ENCODE data around the gene CMIP. TPM values are rescaled to one million over a fixed set of nuclear protein-coding genes. Genes with fewer than 3 reads are reported as not detected.

Gene CMIP
- total RNA-seq, 5 donors from 2014 or later (not counting 1 experiment from before 2014, with no cell fraction given), result 39.8 to 55.9 (median 42.6) TPM

DNA sequence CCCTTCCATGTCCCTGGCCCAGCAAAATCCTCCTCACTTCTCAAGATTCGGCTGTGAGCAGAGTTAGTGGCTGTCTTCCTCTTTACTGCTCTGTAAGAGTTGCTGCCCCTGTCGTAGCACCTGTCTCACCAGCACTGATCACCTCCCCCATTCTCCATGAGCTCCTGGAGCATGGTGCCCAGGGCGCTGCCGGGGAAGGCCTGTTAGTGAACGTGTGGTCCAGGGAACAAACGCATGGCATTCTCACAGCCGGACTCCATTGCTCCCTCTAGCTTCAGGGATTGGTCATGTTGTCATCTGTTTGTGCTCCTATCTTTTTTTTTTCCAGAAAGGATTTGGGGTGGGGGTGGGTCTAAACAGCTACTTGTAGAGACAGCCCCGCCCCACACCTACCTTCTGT, 141.2 kb downstream of the CMIP start:
- Mint-ChIP-seq H3K4me1 (peaks cover 14 to 34% (median 28%) of the 10 kb centered on the region in 3 donors), H3K4me3 (no peak overlapping the region), H3K9me3 (no peaks in the 10 kb centered on the region), H3K27me3 (no peaks in the 10 kb centered on the region), H3K36me3 (peaks cover 31% of the 10 kb centered on the region), H3K27ac (no peak overlapping the region)
- ATAC-seq (replicated peaks in 1 of 4), result no peak
- no peaks in the 10 kb centered on the region for H3K27me3 ChIP-seq (replicated peaks in 1 of 2; ENCODE audit: control insufficient read depth in 2 of 2, extremely low read depth in 1 of 2, insufficient read depth in 2 of 2, low read length in 1 of 2)
- CTCF ChIA-PET, result no interaction called here
- peaks cover 0 to 5% of the 10 kb centered on the region in 2 donors for H3K36me3 ChIP-seq (ENCODE audit: control insufficient read depth in 2 of 2, extremely low read depth in 1 of 2, insufficient read depth in 1 of 2, low read length in 1 of 2)
- H3K27ac ChIP-seq (ENCODE audit: low read length), result no peak overlapping the region
- 100% methylated on average over 2 of the region's 8 CpGs for WGBS (ENCODE audit: insufficient coverage)
- H3K4me1 ChIP-seq (ENCODE audit: control insufficient read depth in 1 of 2, extremely low read depth in 1 of 2, insufficient read depth in 2 of 2, low read length in 2 of 2), result peaks cover 0 to 6% of the 10 kb centered on the region in 2 experiments
- H3K4me3 ChIP-seq (ENCODE audit: control insufficient read depth in 1 of 2, extremely low read depth in 1 of 2, low read length in 1 of 2), result no peak overlapping the region
- POLR2A ChIA-PET, result interaction anchor here in 1 of 2 donors (0.6 kb wide), 1 partner anchor 611 kb away, joined by 13 read pairs; no protein-coding TSS in a partner anchor
- no peaks in the 10 kb centered on the region for H3K9me3 ChIP-seq
- DNase-seq, result no peak

DNA sequence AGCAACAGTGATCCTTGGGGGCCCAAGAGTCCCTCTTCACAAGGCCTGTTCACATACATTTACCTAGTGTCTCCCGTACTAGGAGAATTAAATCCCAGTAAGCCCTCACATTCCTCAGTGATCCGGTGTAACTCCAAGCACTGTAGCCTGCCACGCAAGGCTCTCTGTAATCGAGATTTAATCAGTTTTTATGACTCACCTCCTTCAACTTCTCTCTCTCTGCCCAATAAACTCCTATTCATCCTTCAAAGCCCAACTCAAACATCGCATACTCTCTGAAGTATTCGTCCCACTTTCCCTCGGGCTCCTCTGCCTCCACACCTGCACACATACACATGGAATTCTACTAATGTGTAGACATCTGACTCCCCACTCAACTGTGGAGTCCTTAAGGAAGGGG, 141.8 kb downstream of the CMIP start:
- 93% methylated on average over 5 of the region's 7 CpGs for WGBS (ENCODE audit: insufficient coverage)
- H3K36me3 Mint-ChIP-seq, result peaks cover 31% of the 10 kb centered on the region
- no peaks in the 10 kb centered on the region for H3K27me3 Mint-ChIP-seq
- H3K4me1 Mint-ChIP-seq, result peaks cover 16 to 41% (median 25%) of the 10 kb centered on the region in 3 donors
- no peaks in the 10 kb centered on the region for H3K27me3 ChIP-seq (replicated peaks in 1 of 2; ENCODE audit: control insufficient read depth in 2 of 2, extremely low read depth in 1 of 2, insufficient read depth in 2 of 2, low read length in 1 of 2)
- no peak overlapping the region for H3K4me3 Mint-ChIP-seq
- no peak for ATAC-seq (replicated peaks in 1 of 4)
- no peak overlapping the region for H3K4me3 ChIP-seq (ENCODE audit: control insufficient read depth in 1 of 2, extremely low read depth in 1 of 2, low read length in 1 of 2)
- ChIA-PET CTCF (no interaction called here), POLR2A (no interaction called here)
- no peaks in the 10 kb centered on the region for H3K9me3 ChIP-seq
- no peak for DNase-seq
- peaks cover 0 to 6% of the 10 kb centered on the region in 2 experiments for H3K4me1 ChIP-seq (ENCODE audit: control insufficient read depth in 1 of 2, extremely low read depth in 1 of 2, insufficient read depth in 2 of 2, low read length in 2 of 2)
- no peaks in the 10 kb centered on the region for H3K9me3 Mint-ChIP-seq
- H3K27ac Mint-ChIP-seq, result no peak overlapping the region
- peaks cover 0 to 5% of the 10 kb centered on the region in 2 donors for H3K36me3 ChIP-seq (ENCODE audit: control insufficient read depth in 2 of 2, extremely low read depth in 1 of 2, insufficient read depth in 1 of 2, low read length in 1 of 2)
- no peak overlapping the region for H3K27ac ChIP-seq (ENCODE audit: low read length)

DNA sequence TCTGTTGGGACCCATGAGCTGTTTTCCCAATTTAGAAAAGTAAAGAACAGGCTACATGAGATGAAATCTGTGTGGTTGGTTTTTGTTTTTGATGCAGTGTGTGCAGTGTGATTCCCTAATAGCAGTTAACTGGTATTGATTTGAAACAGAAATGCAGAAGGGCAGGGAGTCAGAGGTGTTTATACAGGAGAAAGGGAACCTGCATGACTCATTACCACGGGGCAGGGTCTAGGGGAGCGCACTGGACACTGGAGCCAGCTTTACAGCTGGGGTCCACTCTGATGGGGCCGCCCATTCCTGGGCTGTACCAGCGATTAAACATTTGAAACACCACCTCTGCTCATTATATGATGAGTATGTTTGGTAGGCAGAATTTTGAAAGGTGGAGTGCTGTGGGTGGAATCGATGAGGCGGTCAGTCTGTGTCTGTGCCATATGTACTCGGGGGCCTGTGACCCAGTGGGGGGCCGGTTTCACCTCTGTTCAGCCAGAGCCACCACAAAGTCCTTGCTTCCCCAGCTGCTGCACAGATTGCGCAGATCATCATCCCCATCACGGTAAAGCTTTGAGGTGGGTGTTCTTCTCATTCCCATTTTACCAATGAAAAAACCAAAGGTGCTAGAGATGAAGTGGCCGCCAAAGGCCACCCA, 142.5 kb downstream of the CMIP start:
- H3K27me3 Mint-ChIP-seq, result no peaks in the 10 kb centered on the region
- no peaks in the 10 kb centered on the region for H3K9me3 ChIP-seq
- no peak for DNase-seq
- POLR2A ChIA-PET, result no interaction called here
- no peak overlapping the region for H3K4me3 ChIP-seq (ENCODE audit: control insufficient read depth in 1 of 2, extremely low read depth in 1 of 2, low read length in 1 of 2)
- 100% methylated on average over 3 of the region's 11 CpGs for WGBS (ENCODE audit: insufficient coverage)
- H3K9me3 Mint-ChIP-seq, result no peaks in the 10 kb centered on the region
- H3K36me3 ChIP-seq (ENCODE audit: control insufficient read depth in 2 of 2, extremely low read depth in 1 of 2, insufficient read depth in 1 of 2, low read length in 1 of 2), result peaks cover 0 to 5% of the 10 kb centered on the region in 2 donors
- no peak overlapping the region for H3K27ac Mint-ChIP-seq
- H3K27me3 ChIP-seq (replicated peaks in 1 of 2; ENCODE audit: control insufficient read depth in 2 of 2, extremely low read depth in 1 of 2, insufficient read depth in 2 of 2, low read length in 1 of 2), result no peaks in the 10 kb centered on the region
- no peak for ATAC-seq (replicated peaks in 1 of 4)
- no peak overlapping the region for H3K4me3 Mint-ChIP-seq
- peaks cover 0 to 6% of the 10 kb centered on the region in 2 experiments for H3K4me1 ChIP-seq (ENCODE audit: control insufficient read depth in 1 of 2, extremely low read depth in 1 of 2, insufficient read depth in 2 of 2, low read length in 2 of 2)
- H3K36me3 Mint-ChIP-seq, result peaks cover 31% of the 10 kb centered on the region
- no peak overlapping the region for H3K27ac ChIP-seq (ENCODE audit: low read length)
- H3K4me1 Mint-ChIP-seq, result peaks cover 16 to 41% (median 24%) of the 10 kb centered on the region in 3 donors
- CTCF ChIA-PET, result interaction anchor here in 1 of 2 donors (0.6 kb wide), 1 partner anchor 117 kb away, joined by 3 read pairs; no protein-coding TSS in a partner anchor

DNA sequence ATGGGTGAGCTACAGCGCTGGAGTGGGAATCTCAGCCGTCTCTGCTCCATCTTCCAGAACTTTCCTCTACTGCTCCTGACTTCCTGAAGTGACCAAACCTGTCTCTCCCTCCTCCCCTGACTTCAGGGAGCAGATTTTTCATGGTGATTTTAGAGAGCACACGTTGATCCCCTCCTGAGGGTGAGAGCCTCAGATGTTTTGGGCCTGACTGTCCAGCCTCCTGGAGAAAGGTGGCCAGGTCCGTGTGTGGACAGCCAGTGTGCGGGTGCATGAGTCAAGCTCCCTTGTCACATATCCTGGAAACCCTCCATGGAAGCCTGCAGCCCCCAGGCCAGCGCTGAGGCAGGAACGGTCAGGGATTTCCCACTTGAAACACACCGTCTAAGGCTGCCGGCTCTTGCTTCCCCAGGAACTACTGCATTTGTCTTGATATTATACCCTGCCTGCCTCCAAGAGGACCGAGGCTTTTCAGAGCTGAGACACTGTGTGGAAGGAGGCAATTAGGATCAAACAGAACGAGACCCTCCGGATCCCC, 143.1 kb downstream of the CMIP start:
- H3K27me3 ChIP-seq (replicated peaks in 1 of 2; ENCODE audit: control insufficient read depth in 2 of 2, extremely low read depth in 1 of 2, insufficient read depth in 2 of 2, low read length in 1 of 2), result no peaks in the 10 kb centered on the region
- no peak for DNase-seq
- CTCF ChIA-PET, result interaction anchor here in 1 of 2 donors (0.5 to 0.6 kb wide), 2 partner anchors 11 to 118 kb away, joined by 3 to 4 read pairs; no protein-coding TSS in a partner anchor
- H3K4me3 ChIP-seq (ENCODE audit: control insufficient read depth in 1 of 2, extremely low read depth in 1 of 2, low read length in 1 of 2), result no peak overlapping the region
- H3K27ac ChIP-seq (ENCODE audit: low read length), result no peak overlapping the region
- H3K9me3 Mint-ChIP-seq, result no peaks in the 10 kb centered on the region
- ATAC-seq (replicated peaks in 1 of 4), result no peak
- H3K27me3 Mint-ChIP-seq, result no peaks in the 10 kb centered on the region
- 94% methylated on average over 9 of the region's 12 CpGs for WGBS (ENCODE audit: insufficient coverage)
- POLR2A ChIA-PET, result no interaction called here
- H3K4me1 ChIP-seq (ENCODE audit: control insufficient read depth in 1 of 2, extremely low read depth in 1 of 2, insufficient read depth in 2 of 2, low read length in 2 of 2), result peaks cover 0 to 6% of the 10 kb centered on the region in 2 experiments
- H3K36me3 Mint-ChIP-seq, result peaks cover 28% of the 10 kb centered on the region
- H3K36me3 ChIP-seq (ENCODE audit: control insufficient read depth in 2 of 2, extremely low read depth in 1 of 2, insufficient read depth in 1 of 2, low read length in 1 of 2), result peaks cover 0 to 3% of the 10 kb centered on the region in 2 donors
- H3K4me3 Mint-ChIP-seq, result no peak overlapping the region
- no peaks in the 10 kb centered on the region for H3K9me3 ChIP-seq
- H3K4me1 Mint-ChIP-seq, result peaks cover 18 to 41% (median 26%) of the 10 kb centered on the region in 3 donors
- no peak overlapping the region for H3K27ac Mint-ChIP-seq

DNA sequence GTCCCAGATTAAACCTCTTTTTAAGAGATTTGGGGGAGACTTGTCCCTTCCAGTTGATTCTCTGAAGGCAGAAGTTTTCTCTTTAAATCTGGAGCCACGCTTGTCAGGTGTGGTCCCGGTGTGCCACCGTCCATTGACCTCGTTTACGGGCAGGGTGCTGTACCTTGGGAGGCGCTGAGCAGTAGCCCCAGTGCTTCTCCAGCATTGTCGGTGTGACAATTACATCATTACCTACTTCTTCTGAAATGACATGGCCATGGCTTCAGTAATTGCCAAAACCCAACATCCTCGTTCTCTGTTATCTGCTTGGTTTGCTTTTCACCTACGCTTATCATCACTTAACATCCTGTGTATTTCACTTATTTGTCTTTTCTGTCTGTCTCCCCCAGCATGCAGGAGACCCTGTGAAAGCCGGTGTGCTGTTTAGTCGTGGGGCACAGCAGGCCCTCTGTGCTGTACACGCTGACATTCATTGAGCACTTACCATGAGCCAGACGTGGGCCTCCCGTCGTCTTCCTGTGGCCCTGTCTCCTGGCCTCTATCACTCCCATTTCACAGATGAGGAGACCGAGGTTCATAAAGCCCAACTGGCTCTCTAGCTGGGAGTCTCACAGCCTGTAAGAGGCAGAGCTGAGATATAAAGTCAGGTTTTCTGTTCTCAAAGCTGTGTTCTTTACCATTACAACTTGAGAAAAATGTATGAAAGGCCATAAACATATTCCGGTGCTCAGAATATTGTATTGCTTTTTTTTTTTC, 143.9 kb downstream of the CMIP start:
- H3K4me3 Mint-ChIP-seq, result no peak overlapping the region
- H3K36me3 Mint-ChIP-seq, result peaks cover 28% of the 10 kb centered on the region
- Histone ChIP-seq H3K36me3 (ENCODE audit: control insufficient read depth in 2 of 2, extremely low read depth in 1 of 2, insufficient read depth in 1 of 2, low read length in 1 of 2) (peaks cover 0 to 3% of the 10 kb centered on the region in 2 donors), H3K4me3 (ENCODE audit: control insufficient read depth in 1 of 2, extremely low read depth in 1 of 2, low read length in 1 of 2) (no peak overlapping the region), H3K27me3 (replicated peaks in 1 of 2; ENCODE audit: control insufficient read depth in 2 of 2, extremely low read depth in 1 of 2, insufficient read depth in 2 of 2, low read length in 1 of 2) (no peaks in the 10 kb centered on the region), H3K4me1 (ENCODE audit: control insufficient read depth in 1 of 2, extremely low read depth in 1 of 2, insufficient read depth in 2 of 2, low read length in 2 of 2) (peaks cover 0 to 9% of the 10 kb centered on the region in 2 experiments), H3K9me3 (no peaks in the 10 kb centered on the region), H3K27ac (ENCODE audit: low read length) (no peak overlapping the region)
- H3K27me3 Mint-ChIP-seq, result no peaks in the 10 kb centered on the region
- no peak overlapping the region for H3K27ac Mint-ChIP-seq
- H3K9me3 Mint-ChIP-seq, result no peaks in the 10 kb centered on the region
- CTCF ChIA-PET, result no interaction called here
- DNase-seq (no peak), ATAC-seq (replicated peaks in 1 of 4) (no peak)
- 92% methylated on average over 13 of the region's 17 CpGs for WGBS (ENCODE audit: insufficient coverage)
- POLR2A ChIA-PET, result no interaction called here
- peaks cover 18 to 42% (median 26%) of the 10 kb centered on the region in 3 donors for H3K4me1 Mint-ChIP-seq

DNA sequence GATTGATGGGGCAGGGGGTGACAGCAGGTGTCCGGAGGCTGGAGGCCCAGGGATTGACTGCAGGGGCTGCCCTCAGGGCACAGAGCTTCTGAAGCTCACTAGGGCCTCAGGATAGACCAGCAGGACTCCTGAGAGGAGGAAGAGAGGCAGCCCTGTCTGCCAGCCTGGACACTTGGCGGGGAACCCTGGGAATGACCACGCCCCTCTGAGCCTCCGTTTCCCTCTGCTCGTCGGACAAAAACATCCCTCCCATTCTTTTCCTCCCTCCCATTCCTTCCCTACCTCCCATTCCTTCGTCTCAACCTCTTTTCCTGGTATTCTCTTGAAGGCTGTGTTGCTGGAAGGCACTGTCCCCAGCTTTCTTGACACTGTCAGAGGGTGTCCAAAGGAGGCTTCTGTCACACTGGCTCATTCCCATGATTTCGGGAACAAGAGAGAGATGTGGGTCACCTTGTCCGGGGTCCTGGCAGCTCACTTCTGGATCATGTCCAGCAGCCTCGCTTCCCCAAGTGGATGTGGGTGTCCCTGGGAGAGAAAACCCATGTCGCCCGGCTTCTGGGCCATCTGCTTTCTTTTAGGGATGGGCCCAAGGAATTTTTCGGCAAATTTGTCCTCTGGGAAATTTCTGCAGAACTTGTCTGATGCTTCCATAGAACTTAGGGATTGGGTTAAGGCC, 145.5 kb downstream of the CMIP start:
- H3K4me1 ChIP-seq (ENCODE audit: control insufficient read depth in 1 of 2, extremely low read depth in 1 of 2, insufficient read depth in 2 of 2, low read length in 2 of 2), result peaks cover 0 to 9% of the 10 kb centered on the region in 2 experiments
- H3K9me3 ChIP-seq, result no peaks in the 10 kb centered on the region
- H3K27ac ChIP-seq (ENCODE audit: low read length), result no peak overlapping the region
- no peaks in the 10 kb centered on the region for H3K36me3 ChIP-seq (ENCODE audit: control insufficient read depth in 2 of 2, extremely low read depth in 1 of 2, insufficient read depth in 1 of 2, low read length in 1 of 2)
- H3K4me3 Mint-ChIP-seq, result no peak overlapping the region
- H3K27ac Mint-ChIP-seq, result no peak overlapping the region
- POLR2A ChIA-PET, result no interaction called here
- H3K27me3 ChIP-seq (replicated peaks in 1 of 2; ENCODE audit: control insufficient read depth in 2 of 2, extremely low read depth in 1 of 2, insufficient read depth in 2 of 2, low read length in 1 of 2), result no peaks in the 10 kb centered on the region
- DNase-seq (no peak), ATAC-seq (replicated peaks in 1 of 4) (no peak)
- H3K27me3 Mint-ChIP-seq, result no peaks in the 10 kb centered on the region
- H3K9me3 Mint-ChIP-seq, result no peaks in the 10 kb centered on the region
- peaks cover 17 to 49% (median 23%) of the 10 kb centered on the region in 3 donors for H3K4me1 Mint-ChIP-seq
- WGBS (ENCODE audit: insufficient coverage), result 100% methylated on average over 6 of the region's 13 CpGs
- H3K4me3 ChIP-seq (ENCODE audit: control insufficient read depth in 1 of 2, extremely low read depth in 1 of 2, low read length in 1 of 2), result no peak overlapping the region
- H3K36me3 Mint-ChIP-seq, result peaks cover 22% of the 10 kb centered on the region
- CTCF ChIA-PET, result no interaction called here

All from T-cell (primary cell).